NCI-H2029 treated with DMSO at 0.1 percent for 48 hours (cell line): ENCODE data around the gene HOXA7.

Experiments used
- DNase-seq: peaks from one replicate; lab custom pipeline; 2025; lab: John Stamatoyannopoulos, UW

HOXA7 gene

GRCh38 chr7:27133409-27134231 lies 22.9 kb downstream of the HOXA7 start:
- DNase-seq: no peak

GRCh38 chr7:27132978-27133377 lies 23.5 kb downstream of the HOXA7 start:
- no peak for DNase-seq

DNA sequence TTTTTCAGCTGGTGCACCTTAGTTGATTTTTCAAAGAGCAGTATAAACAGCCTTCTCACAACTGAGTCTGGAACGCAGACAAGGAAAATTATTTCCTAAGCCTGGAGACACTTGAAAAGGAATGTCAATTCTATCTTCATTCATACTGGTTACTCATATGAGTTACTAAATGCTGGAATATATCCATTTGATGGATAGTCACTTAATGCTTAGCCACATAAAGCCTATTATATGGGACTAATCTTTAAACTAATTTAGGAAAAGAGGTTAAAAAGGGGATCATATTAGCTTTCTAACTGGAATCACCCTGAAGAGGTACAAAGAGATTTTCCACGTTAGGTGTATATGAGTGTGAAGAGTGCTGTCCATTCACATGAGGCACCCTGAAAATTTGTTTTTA lies 24.3 kb downstream of the HOXA7 start:
- no peak for DNase-seq

GRCh38 chr7:27131390-27131819 lies 25.1 kb downstream of the HOXA7 start:
- no peak for DNase-seq

DNA sequence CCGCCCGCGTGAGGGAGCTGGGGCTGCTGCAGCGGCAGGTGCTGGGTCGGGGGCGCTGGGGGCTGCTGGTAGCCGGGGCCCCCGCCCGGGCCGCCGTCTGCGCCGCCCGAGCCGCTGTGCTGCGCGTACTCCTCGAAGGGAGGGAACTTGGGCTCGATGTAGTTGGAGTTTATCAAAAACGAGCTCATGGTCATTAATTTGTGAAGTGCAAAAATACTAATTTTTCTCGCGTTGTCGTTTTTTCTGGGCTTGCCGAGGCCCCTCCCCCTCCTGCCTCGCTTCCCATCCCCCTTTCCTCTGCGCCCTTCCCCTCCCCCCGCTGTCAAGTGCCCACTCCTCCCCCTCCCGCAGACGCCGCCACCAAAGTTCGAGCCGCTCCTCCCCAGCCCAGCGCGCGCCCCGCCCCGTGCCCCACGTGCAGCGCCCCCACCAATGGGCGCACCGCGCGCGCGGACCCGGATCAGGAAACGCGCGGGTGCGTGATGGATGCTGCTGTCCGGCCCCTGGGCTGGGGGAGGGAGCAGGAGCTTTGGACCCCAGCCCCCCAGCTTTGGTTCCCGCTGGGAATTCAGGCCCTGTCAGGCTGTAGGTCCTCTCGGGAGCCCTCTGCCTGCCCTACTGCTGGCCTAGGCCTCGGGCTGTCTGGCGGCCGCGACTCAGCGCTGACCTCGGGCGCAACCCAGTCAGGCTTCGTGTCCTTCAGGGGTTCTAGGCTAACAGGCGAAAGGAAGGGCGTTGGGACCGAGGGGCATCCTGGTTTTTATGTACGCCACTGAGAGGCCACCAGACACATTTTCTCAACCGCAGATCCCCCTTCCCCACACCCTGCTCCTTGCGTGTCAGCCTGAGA lies 25.7 kb downstream of the HOXA7 start, which contains the start of gene HOXA4:
TSS of gene HOXA4 (minus strand) at position 218 of the 850 bp plus-strand sequence. CDS start at position 194, 24 bp downstream.
- no peak for DNase-seq

DNA sequence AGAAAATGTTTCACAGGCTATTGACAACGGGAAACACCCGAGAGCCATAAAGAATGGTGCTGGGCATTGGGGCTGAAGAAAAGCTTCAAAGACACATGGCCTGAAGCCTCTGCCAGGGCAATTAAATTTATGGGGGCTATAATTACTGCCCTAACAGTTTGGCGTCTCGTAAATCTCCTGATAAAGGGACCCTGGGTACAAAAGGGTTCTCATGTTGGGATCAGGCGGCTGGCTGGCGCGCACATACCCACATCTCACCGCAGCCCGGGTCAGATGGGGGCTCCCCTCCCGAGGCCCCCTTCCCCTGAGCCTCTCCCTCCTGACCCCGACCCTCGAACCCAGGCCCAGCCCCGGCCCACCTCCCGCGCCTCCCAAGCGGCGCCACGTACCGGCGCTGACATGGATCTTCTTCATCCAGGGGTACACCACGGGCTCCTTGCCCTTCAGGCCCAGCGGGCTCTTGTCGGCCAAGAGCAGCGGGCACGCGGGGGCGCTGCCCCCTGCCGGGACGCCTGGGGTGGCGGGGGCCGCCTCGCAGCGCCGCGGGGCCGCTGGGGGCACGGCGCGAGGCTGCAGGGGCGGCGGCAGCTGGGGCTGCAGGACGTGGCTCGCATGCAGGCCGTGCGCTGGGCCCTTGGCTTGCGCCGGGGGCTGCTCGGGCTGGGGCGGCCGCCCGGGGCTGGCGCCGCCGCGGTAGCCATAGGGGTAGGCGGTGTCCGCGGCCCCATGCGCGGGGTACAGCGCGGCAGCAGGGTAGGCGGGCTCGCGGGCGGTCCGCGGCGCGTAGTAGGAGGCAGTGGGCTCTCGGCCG lies 26.5 kb downstream of the HOXA7 start:
- DNase-seq: no peak

DNA sequence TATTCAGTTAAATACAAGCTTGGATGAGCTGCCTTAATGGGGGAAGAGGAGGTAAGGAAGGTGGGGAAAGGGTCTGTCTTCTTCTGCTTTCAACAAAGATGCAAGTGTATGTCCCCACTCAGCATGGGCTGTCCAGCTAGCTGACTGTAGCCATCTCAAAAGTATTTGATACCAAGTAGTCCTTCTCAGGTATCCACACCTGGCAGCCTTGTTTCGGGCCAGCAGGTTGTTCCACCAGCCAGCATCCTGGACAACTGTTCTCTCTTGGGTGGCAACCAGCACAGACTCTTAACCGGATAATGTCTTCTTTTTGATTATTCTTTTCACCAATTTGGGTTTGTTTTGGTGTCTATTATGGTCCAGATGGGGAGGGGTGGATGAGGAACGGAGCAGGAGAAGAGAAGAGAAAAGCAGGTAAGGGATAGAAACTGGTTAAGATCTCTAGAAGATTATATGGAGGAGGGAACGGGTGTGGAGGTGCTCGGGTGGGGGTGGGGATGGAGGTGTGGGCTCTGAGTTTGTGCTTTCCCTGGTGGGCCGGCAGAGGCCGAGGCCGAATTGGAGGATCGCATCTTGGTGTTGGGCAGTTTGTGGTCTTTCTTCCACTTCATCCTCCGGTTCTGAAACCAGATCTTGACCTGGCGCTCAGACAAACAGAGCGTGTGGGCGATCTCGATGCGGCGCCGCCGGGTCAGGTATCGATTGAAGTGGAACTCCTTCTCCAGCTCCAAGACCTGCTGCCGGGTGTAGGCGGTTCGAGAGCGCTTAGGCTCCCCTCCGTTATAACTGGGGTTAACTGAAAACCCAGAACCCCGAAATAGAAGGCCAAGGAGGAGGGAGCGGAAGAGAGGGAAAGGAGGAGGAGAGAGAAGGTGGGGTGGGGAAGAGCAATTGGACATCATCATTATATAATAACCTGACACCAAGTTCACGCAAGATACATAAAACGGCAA lies 27.4 kb downstream of the HOXA7 start:
- no peak for DNase-seq

DNA sequence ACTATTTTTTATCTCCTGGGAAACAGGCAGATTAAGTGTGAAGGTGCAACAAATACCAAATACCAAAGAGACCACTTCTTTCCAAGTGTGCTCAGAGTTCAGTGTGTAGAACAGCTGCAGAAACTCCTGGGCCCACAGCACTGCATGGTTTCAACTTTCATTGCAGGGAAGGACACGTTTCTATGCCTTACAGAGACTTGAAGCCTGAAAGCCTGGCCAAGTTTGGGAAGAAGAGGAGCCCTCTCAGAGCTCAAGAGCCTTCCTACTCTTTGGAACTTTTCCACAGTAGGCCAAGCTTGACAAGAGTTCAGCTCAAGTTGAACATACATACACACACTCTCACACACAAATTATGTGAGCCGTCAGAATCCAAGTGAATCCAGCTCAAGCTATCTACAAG lies 28.4 kb downstream of the HOXA7 start:
- no peak for DNase-seq

DNA sequence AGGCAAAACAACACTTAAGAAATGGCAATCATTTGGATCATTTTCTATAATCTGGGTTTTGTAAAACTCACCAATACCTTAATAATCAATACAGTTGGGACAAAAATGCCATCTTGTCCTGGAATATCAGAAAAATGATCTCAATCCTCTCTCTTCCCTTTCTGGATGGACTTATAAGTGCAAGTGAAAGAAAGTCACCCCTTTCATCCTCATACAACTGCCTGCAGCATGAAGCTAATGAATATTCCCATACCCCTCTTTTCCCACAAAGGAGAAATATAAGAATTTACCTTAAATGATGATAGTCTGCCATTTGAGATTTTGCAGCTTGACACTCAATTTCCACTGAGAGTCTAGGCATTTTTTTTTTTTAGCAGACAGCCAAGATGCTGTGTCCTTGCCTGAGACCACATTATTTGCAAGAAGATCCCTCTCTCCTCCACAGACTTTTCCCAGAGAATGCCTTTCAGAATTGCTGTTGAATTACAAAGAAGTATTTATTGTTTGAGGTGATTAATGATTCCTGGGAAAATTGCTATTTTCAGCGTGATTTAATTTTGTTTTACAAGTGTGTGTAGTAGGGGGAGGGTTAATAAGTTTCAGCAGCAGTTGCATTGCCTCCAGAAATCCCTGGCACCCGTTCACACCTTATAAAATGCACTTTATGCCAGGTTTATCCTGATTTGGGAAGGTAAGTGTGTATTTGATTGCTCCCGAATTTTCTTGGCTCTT lies 29.7 kb downstream of the HOXA7 start:
- no peak for DNase-seq

DNA sequence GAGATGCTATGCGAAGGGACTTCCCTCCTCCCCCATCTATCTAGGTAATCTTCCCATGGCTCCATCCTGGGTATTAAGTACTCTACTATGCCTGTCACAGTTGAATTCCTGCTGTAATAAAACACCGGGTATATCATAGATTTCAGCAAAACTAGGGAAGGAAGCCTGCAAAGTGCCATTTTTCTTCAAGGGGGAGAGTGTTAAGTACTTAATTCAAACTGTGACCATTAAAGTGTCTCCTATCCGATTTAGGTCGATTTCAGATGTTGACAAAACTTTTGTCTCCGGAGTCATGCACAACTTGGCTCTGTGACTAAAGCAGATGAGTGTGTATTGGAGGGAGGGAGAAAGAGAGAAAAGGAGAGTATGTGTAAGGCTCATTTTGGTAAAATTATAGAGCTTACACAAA lies 30.5 kb downstream of the HOXA7 start:
- DNase-seq: no peak

GRCh38 chr7:27124902-27125689 lies 31.4 kb downstream of the HOXA7 start:
- DNase-seq: no peak

- DNase-seq: no peak
Observed at GRCh38 chr7:27124096-27124901, 32.2 kb downstream of the HOXA7 start.

- DNase-seq: no peak
Observed at GRCh38 chr7:27123477-27124053, 32.9 kb downstream of the HOXA7 start.

- no peak for DNase-seq
Observed at GRCh38 chr7:27123007-27123476, 33.4 kb downstream of the HOXA7 start.

DNA sequence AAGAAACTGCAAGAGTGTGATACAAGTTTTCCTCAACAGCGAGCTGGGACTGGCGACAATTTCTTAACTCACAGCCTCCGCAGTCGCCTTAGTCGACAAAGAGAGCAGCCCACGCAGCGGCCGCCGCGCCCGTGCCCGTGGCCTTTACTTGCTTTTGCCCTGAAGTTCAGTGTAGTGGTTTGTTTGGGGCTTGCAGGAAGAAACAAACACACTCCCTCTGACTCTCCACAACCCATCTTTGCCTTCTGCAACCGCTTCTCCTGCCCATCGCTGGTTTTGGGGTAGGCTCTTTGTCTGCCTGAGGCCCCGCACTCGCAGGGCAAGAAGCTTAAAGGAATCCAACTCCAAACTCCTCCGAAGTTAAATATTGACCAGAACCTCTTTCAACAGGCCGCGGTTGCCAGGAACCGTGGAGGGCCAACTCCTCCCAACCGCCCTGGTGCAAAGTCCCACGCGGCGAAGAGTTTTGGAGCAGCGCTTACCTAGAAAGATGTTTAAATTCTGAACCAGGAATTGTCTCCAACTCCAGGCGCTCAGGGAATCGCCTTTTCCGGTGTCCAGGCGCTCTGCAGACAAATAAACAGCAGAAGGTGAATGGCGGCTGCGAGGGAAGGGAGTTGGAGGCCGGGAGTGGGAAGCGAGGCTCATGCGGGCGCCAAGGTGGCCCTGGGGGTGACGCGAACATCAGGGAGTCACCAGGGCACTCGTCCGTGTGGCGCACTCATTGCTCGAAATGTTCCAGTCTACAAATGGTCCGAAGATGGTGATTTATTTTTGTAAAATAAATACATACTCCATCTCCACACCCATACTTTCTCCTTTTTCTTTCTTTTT lies 34.2 kb downstream of the HOXA7 start:
- no peak for DNase-seq

GRCh38 chr7:27121684-27122076 lies 34.8 kb downstream of the HOXA7 start:
- DNase-seq: no peak

DNA sequence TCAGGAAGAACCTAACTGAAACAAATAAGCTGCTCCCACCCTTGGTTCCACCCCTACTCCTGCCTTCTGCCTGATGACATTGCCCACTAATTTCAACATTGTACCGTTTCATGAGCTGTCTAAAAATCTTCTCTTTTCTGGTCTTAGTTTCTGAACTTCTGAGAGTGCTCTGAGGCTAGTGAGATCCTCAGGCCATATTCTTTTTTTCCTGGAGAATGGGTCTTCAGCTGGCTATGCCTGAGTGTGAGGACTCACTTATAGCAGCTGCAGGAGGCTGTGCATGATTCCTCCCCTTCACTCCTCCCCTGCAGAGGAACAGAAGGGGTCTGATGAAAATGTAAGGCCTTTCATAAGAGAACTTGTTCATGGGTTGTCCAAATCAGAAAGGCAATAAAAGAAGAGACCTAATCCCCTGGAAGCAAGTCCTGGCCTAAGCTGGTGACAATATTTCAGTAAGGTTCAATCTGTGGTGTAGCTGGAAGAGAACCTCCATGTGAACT lies 37.0 kb downstream of the HOXA7 start:
- DNase-seq: no peak
